Lower leg skin (tissue), 4 donors: ENCODE measurements around the gene INPP5B. TPM values are rescaled to one million over a fixed set of nuclear protein-coding genes. Genes with fewer than 3 reads are reported as not detected.

Experiments
- DNase-seq, 2 donors: peaks; one replicate each; pipeline ENCODE4 v3.0.0-alpha.2; 2019; ENCODE audit warnings: low spot score in 2 of 2
- H3K4me3 ChIP-seq: fragments of 200-600 bp; sonication (generic); 2 replicates; pipeline ENCODE4 v1.5.1; 2017; ENCODE audit warnings: mild to moderate bottlenecking, low read depth; ENCODE audit not compliant: poor library complexity, severe bottlenecking
- POLR2A ChIP-seq, 2 donors: fragments of 450-650 bp; IDR thresholded peaks; one replicate each; pipeline ENCODE4 v1.6.1; 2016 to 2017; ENCODE audit warnings: antibody characterized with exemption in 2 of 2, mild to moderate bottlenecking in 1 of 2, moderate library complexity in 1 of 2
- WGBS, 2 donors: methylation state at CpG; one replicate each; pipeline ENCODE4 v1.1.5; 2018; 5-methylcytosine and 5-hydroxymethylcytosine counted together
- intact Hi-C: fragments of 100-400 bp; cut with DNase I; formaldehyde crosslinking; loops from one replicate; pipeline ENCODE4 v1.15.0; 2023; ENCODE audit warnings: low total_unique reads
- total RNA-seq, 4 donors: library from RNA; depleted of rRNA; stranded (reverse); fragments of >200 nt; gene quantifications; one replicate each; pipeline ENCODE4 v1.1.0, GENCODE V29; 2016
- TF ChIP-seq, protein P1 (sequence below), 3 donors: fragments of 450-650 bp; IDR thresholded peaks; one replicate each; pipeline ENCODE4 v1.5.1; 2016; ENCODE audit warnings: antibody characterized with exemption in 3 of 3, mild to moderate bottlenecking in 3 of 3, moderate library complexity in 2 of 3

Gene INPP5B
- total RNA-seq, 4 donors from 2014 or later = 12.9 to 23.3 (median 18.7) TPM

DNA sequence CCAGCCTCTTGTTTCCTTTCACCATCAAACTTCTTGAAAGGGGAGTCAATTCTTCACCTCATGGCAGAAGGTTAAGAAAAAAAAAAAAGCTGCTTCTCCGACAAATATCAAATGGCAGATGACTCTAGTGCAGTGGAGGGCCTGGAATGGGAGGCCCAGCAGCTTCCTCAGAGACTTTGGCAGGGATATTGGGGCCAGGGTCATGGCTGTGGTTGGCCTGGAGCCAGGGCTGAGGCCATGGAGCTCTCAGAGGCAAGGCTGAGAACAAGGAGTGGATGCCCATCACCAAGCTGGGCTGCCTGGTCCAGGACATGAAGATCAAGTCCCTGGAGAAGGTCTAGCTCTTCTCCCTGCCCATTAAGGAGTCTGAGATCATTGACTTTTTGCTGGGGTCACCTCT, 106.1 kb downstream of the INPP5B start:
- TF ChIP-seq, protein P1, sequence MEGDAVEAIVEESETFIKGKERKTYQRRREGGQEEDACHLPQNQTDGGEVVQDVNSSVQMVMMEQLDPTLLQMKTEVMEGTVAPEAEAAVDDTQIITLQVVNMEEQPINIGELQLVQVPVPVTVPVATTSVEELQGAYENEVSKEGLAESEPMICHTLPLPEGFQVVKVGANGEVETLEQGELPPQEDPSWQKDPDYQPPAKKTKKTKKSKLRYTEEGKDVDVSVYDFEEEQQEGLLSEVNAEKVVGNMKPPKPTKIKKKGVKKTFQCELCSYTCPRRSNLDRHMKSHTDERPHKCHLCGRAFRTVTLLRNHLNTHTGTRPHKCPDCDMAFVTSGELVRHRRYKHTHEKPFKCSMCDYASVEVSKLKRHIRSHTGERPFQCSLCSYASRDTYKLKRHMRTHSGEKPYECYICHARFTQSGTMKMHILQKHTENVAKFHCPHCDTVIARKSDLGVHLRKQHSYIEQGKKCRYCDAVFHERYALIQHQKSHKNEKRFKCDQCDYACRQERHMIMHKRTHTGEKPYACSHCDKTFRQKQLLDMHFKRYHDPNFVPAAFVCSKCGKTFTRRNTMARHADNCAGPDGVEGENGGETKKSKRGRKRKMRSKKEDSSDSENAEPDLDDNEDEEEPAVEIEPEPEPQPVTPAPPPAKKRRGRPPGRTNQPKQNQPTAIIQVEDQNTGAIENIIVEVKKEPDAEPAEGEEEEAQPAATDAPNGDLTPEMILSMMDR (IDR thresholded peaks at IDR 0.05) = no peak
- TF ChIP-seq POLR2A (IDR thresholded peaks at IDR 0.05) = no peak
- no peak overlapping the region for H3K4me3 ChIP-seq
- DNase-seq = no peak
- WGBS, 2 donors = 76 to 83% methylated on average over 1 of the region's 1 CpG
- intact Hi-C loops = loop anchor here (10.0 kb wide), 1 partner anchor 1884 kb away; no protein-coding TSS in a partner anchor

GRCh38 chr1:37839676-37840075, 107.2 kb downstream of the INPP5B start:
- intact Hi-C loops = loop anchor here (10.0 kb wide), 1 partner anchor 1885 kb away; no protein-coding TSS in a partner anchor
- WGBS, 2 donors = 94 to 96% methylated on average over 10 of the region's 10 CpGs
- no peak for DNase-seq
- H3K4me3 ChIP-seq = no peak overlapping the region
- no peak for TF ChIP-seq POLR2A (IDR thresholded peaks at IDR 0.05)
- TF ChIP-seq, protein P1 (IDR thresholded peaks at IDR 0.05) = no peak

DNA sequence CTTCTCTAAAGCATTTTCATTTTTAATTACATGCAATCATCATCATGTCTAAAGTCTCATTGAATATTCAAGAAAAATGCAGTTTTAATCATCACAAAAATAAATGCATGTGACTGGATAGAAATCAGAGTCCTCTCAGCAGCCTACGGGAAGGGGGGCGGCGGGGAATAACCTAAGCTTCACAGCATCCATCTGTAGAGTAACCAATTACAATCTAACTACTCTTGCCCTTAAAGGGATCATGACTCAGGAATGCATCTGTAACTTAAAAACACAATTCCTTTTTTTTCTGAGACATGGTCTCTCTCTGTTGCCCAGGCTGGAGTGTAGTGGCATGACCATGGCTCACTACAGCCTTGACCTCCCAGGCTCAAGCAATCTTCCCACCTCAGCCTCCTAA, 110.1 kb downstream of the INPP5B start:
- TF ChIP-seq POLR2A (IDR thresholded peaks at IDR 0.05) = no peak
- TF ChIP-seq, protein P1 (IDR thresholded peaks at IDR 0.05) = no peak
- intact Hi-C loops = no loop called here
- 61 to 85% methylated on average over 3 of the region's 3 CpGs for WGBS, 2 donors
- H3K4me3 ChIP-seq = no peak overlapping the region
- no peak for DNase-seq

GRCh38 chr1:37831809-37832208, 115.0 kb downstream of the INPP5B start:
- no peak overlapping the region for H3K4me3 ChIP-seq
- 87 to 95% methylated on average over 2 of the region's 2 CpGs for WGBS, 2 donors
- no peak for DNase-seq
- intact Hi-C loops = no loop called here
- TF ChIP-seq, protein P1 (IDR thresholded peaks at IDR 0.05) = no peak
- TF ChIP-seq POLR2A (IDR thresholded peaks at IDR 0.05) = no peak

DNA sequence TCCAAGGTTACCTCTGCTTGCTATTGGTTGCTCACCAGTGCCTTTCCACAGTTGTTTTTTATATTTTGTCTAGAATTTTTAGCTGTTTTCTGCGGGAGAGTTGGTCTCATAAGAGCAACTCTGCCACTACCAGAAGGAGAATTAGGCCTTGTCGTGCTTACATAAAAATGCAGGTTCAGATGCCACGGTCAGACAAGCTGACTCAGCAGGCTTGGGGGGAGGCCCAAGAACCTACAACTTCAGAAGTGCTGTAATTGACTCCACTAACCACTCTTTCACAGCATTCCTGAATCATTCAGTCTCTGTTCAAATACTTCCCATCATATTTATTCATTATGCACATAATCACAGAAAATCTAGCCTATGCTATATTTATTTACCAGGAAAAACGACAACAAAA, 115.7 kb downstream of the INPP5B start:
- intact Hi-C loops = no loop called here
- DNase-seq = no peak
- H3K4me3 ChIP-seq = no peak overlapping the region
- 91 to 93% methylated on average over 4 of the region's 4 CpGs for WGBS, 2 donors
- no peak for TF ChIP-seq POLR2A (IDR thresholded peaks at IDR 0.05)
- TF ChIP-seq, protein P1 (IDR thresholded peaks at IDR 0.05) = no peak

- intact Hi-C loops = no loop called here
- WGBS, 2 donors = 90 to 93% methylated on average over 12 of the region's 12 CpGs
- no peak overlapping the region for H3K4me3 ChIP-seq
- DNase-seq = no peak
- TF ChIP-seq, protein P1 (IDR thresholded peaks at IDR 0.05) = no peak
- TF ChIP-seq POLR2A (IDR thresholded peaks at IDR 0.05) = no peak
Observed at GRCh38 chr1:37828410-37829074, 118.3 kb downstream of the INPP5B start.
